Neuronal stem cell (in vitro differentiated cells): ENCODE results near the gene NKX2-3.
A peak's percentile ranks its signal among the peaks of the same experiment; 100 is the strongest.

Experiments used
- DNase-seq: peaks from one replicate; pipeline ENCODE4 v3.0.0-alpha.2; 2013; ENCODE audit warnings: low spot score
- H2AFZ ChIP-seq: one replicate; pipeline ENCODE4 v1.6.1; 2013; ENCODE audit warnings: mild to moderate bottlenecking, low read length, inconsistent platforms
- H2AK5ac ChIP-seq: 2 replicates; pipeline ENCODE4 v1.6.1; 2013; ENCODE audit warnings: low read depth, mild to moderate bottlenecking, inconsistent platforms, low read length, moderate library complexity, mixed read lengths
- H2BK120ac ChIP-seq: 2 replicates; pipeline ENCODE4 v1.6.1; 2013; ENCODE audit warnings: low read depth, mild to moderate bottlenecking, inconsistent platforms, low read length, moderate library complexity, mixed read lengths
- H2BK12ac ChIP-seq: one replicate; pipeline ENCODE4 v1.6.1; 2013; ENCODE audit warnings: low read length, inconsistent platforms
- H2BK15ac ChIP-seq: 2 replicates; pipeline ENCODE4 v1.6.1; 2013; ENCODE audit warnings: mild to moderate bottlenecking, low read length, inconsistent platforms, mixed read lengths
- H2BK5ac ChIP-seq: one replicate; pipeline ENCODE4 v1.6.1; 2013; ENCODE audit warnings: inconsistent platforms, mild to moderate bottlenecking, low read length, moderate library complexity
- H3K14ac ChIP-seq: one replicate; pipeline ENCODE4 v1.6.1; 2013; ENCODE audit warnings: low read length, inconsistent platforms
- H3K18ac ChIP-seq: 2 replicates; pipeline ENCODE4 v1.6.1; 2013; ENCODE audit warnings: low read length, inconsistent platforms
- H3K23ac ChIP-seq: 2 replicates; pipeline ENCODE4 v1.6.1; 2013; ENCODE audit warnings: low read depth, mild to moderate bottlenecking, mixed read lengths, low read length, inconsistent platforms; ENCODE audit not compliant: poor library complexity
- H3K27ac ChIP-seq: replicated peaks from 3 replicates; pipeline ENCODE4 v1.5.1; 2013; ENCODE audit warnings: low read length, inconsistent platforms
- H3K27me3 ChIP-seq, 3 experiments: 2 replicates each; pipeline ENCODE4 v1.6.1; 2013; ENCODE audit warnings: low read length in 3 of 3, mild to moderate bottlenecking in 2 of 3, inconsistent platforms in 1 of 3, low read depth in 1 of 3, mixed read lengths in 1 of 3, moderate library complexity in 1 of 3; ENCODE audit not compliant: control insufficient read depth in 3 of 3, insufficient read depth in 3 of 3
- H3K36me3 ChIP-seq, 2 donors: replicated peaks in 1 of 2; 2 replicates each; pipeline ENCODE4 v1.6.1; 2013; ENCODE audit warnings: low read length in 2 of 2; ENCODE audit not compliant: control insufficient read depth in 2 of 2, insufficient read depth in 2 of 2
- H3K4ac ChIP-seq: 2 replicates; pipeline ENCODE4 v1.6.1; 2013; ENCODE audit warnings: inconsistent platforms, mild to moderate bottlenecking, low read length, moderate library complexity
- H3K4me1 ChIP-seq, 2 donors: 1 replicate in 1 of 2; 2 replicates in 1 of 2; pipeline ENCODE4 v1.6.1; 2013; ENCODE audit warnings: low read length in 2 of 2, low read depth in 1 of 2; ENCODE audit not compliant: control insufficient read depth in 2 of 2, insufficient read depth in 1 of 2
- H3K4me2 ChIP-seq: one replicate; pipeline ENCODE4 v1.6.1; 2013; ENCODE audit warnings: mild to moderate bottlenecking, low read length, inconsistent platforms; ENCODE audit not compliant: insufficient read depth, poor library complexity, severe bottlenecking
- H3K4me3 ChIP-seq, 2 donors: 2 replicates each; pipeline ENCODE4 v1.5.1; 2013; ENCODE audit warnings: low read length in 2 of 2, mild to moderate bottlenecking in 2 of 2, inconsistent platforms in 1 of 2, moderate library complexity in 1 of 2
- H3K79me1 ChIP-seq: one replicate; pipeline ENCODE4 v1.6.1; 2013; ENCODE audit warnings: low read depth, mild to moderate bottlenecking, inconsistent platforms, low read length, moderate library complexity
- H3K9ac ChIP-seq: one replicate; pipeline ENCODE4 v1.6.1; 2013; ENCODE audit warnings: mild to moderate bottlenecking, low read depth, low read length, inconsistent platforms; ENCODE audit not compliant: poor library complexity
- H3K9me3 ChIP-seq, 2 donors: replicated peaks in 1 of 2; 2 replicates each; pipeline versions ENCODE3 to v1.6.1; 2013; ENCODE audit warnings: low read length in 2 of 2, mild to moderate bottlenecking in 2 of 2, inconsistent platforms in 1 of 2, low read depth in 1 of 2, mixed read lengths in 1 of 2, moderate library complexity in 1 of 2; ENCODE audit not compliant: control insufficient read depth in 2 of 2, insufficient read depth in 1 of 2
- H4K8ac ChIP-seq: one replicate; pipeline ENCODE4 v1.6.1; 2013; ENCODE audit warnings: low read depth, mild to moderate bottlenecking, inconsistent platforms, low read length, moderate library complexity
- H4K91ac ChIP-seq: one replicate; pipeline ENCODE4 v1.6.1; 2013; ENCODE audit warnings: low read length, low read depth, mild to moderate bottlenecking, inconsistent platforms; ENCODE audit not compliant: poor library complexity
- WGBS, 2 donors: extraction: QIAGEN DNeasy Blood & Tissue Kit; methylation state at CpG; one replicate each; pipeline ENCODE4 v1.1.7; 2013; ENCODE audit warnings: missing lambda C conversion rate in 2 of 2, mixed read lengths in 1 of 2; ENCODE audit not compliant: insufficient read length in 2 of 2, insufficient replicate concordance in 1 of 2; ENCODE audit errors: extremely low coverage in 2 of 2; 5-methylcytosine and 5-hydroxymethylcytosine counted together

Gene NKX2-3

DNA sequence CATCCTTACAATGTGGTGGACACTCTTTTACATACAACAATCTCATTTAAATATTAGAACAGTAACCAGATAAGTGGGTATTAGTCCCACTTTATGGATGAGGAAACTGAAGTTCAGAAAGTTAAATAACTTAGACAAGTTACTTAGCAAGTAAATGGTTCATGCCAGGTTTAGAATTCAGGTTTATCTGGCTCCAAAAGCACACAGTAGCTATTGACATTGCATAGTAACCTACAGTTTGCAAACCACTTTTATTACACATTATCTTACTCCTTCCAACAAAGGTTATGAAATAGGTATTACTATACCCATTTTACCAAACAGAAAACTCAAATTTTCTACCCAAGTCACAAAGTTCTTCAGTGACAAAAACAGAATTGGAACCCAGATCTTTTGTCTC is 19.7 kb upstream of the NKX2-3 start:
- Histone ChIP-seq H2AFZ (no peak overlapping the region), H2BK5ac (no peak overlapping the region), H3K79me1 (no peaks in the 10 kb centered on the region), H2BK12ac (no peak overlapping the region), H3K18ac (no peak overlapping the region), H3K23ac (no peak overlapping the region), H3K14ac (no peak overlapping the region), H3K36me3 (no peaks in the 10 kb centered on the region), H2BK120ac (no peak overlapping the region), H3K4me1 (no peaks in the 10 kb centered on the region), H3K27me3 (peaks cover 0 to 38% (median 27%) of the 10 kb centered on the region in 3 experiments), H4K91ac (no peak overlapping the region), H4K8ac (no peak overlapping the region), H3K9ac (no peak overlapping the region), H2AK5ac (no peak overlapping the region), H3K4ac (no peak overlapping the region), H2BK15ac (no peak overlapping the region), H3K9me3 (no peaks in the 10 kb centered on the region), H3K27ac (no peak overlapping the region), H3K4me2 (no peak overlapping the region), H3K4me3 (no peak overlapping the region)
- DNase-seq: no peak

DNA sequence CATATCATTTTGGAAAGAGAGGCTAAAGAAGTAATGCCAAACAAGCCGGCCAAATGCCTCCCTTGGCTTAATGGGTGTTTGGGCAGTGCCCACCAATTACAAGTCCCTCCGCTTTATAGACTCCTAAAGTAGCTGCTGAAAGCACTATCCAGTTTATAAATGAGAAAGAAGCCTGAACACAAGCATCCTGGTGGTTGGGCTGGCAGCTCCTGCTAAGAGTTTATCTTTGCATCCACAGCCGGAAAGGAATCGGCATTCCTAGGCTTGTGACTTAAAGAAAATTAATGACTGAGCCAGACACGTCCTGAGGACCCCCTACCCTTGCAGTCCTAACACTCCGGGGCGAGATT is 13.1 kb upstream of the NKX2-3 start:
- no CpG with 5 or more reads among the region's 7 CpGs for WGBS, 2 donors
- no peak overlapping the region for H3K4me3 ChIP-seq
- peaks cover 50 to 92% (median 75%) of the 10 kb centered on the region in 3 experiments for H3K27me3 ChIP-seq
- H3K23ac ChIP-seq: no peak overlapping the region
- peaks cover 7 to 10% of the 10 kb centered on the region in 2 donors for H3K4me1 ChIP-seq
- no peak overlapping the region for H2BK120ac ChIP-seq
- H3K9ac ChIP-seq: no peak overlapping the region
- H2AK5ac ChIP-seq: no peak overlapping the region
- no peak overlapping the region for H2BK15ac ChIP-seq
- no peak overlapping the region for H3K4ac ChIP-seq
- no peak overlapping the region for H3K14ac ChIP-seq
- no peak overlapping the region for H2BK12ac ChIP-seq
- no peaks in the 10 kb centered on the region for H3K9me3 ChIP-seq
- H3K79me1 ChIP-seq: no peaks in the 10 kb centered on the region
- H2BK5ac ChIP-seq: no peak overlapping the region
- no peak overlapping the region for H3K4me2 ChIP-seq
- no peak overlapping the region for H4K91ac ChIP-seq
- DNase-seq: no peak
- no peak overlapping the region for H3K18ac ChIP-seq
- H2AFZ ChIP-seq: peak overlapping the region; percentile 65
- H3K36me3 ChIP-seq: no peaks in the 10 kb centered on the region
- no peak overlapping the region for H4K8ac ChIP-seq
- H3K27ac ChIP-seq: no peak overlapping the region

DNA sequence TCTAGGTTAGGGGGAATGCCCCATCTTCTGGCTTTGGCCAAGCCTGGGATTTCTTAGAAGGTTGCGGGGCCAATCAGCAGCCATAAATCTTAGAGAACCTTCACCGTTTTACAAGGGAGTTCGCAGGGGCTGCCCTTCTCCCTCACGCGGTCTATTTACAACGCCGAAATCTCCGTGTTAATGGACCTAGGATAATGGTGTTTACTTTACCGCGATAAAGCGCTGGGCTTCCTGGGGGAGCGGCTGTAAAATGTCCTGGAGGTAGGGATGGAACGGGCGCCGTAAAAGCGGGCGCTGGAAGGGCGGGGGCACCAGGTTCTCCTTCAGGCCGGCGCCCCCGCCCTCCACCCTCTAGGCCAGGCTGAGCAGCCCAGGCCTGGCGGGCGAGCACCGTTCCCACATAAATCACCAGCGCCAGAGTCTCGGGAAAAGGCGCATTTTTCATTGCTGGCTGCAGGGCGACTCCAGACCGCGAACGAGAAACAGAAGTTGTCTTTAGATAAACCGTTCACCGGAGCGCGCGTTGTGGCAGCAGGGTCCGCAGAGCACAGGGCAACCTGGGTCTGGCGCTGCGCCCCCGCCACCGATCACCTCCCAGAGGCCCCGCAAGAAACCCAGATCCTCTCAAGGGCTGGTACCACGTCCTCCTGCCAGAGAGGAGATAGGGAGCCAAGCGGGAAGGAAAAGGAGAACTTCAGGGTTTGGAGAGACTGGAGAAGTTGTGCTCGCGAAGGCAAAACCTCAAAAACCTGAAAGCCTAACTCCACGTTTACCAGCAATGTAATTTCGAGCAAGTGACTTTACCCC is 12.5 kb upstream of the NKX2-3 start:
- H3K9ac ChIP-seq: no peak overlapping the region
- no peak overlapping the region for H3K23ac ChIP-seq
- H3K4me3 ChIP-seq: no peak overlapping the region
- no peak for DNase-seq
- H2BK15ac ChIP-seq: no peak overlapping the region
- H3K9me3 ChIP-seq: no peaks in the 10 kb centered on the region
- no peak overlapping the region for H2BK120ac ChIP-seq
- peaks cover 7 to 10% of the 10 kb centered on the region in 2 donors for H3K4me1 ChIP-seq
- H3K36me3 ChIP-seq: no peaks in the 10 kb centered on the region
- no peak overlapping the region for H3K4me2 ChIP-seq
- no peak overlapping the region for H2BK12ac ChIP-seq
- no peak overlapping the region for H4K91ac ChIP-seq
- no peaks in the 10 kb centered on the region for H3K79me1 ChIP-seq
- no peak overlapping the region for H3K14ac ChIP-seq
- H4K8ac ChIP-seq: no peak overlapping the region
- no peak overlapping the region for H2AK5ac ChIP-seq
- H3K27me3 ChIP-seq: peaks cover 54 to 92% (median 77%) of the 10 kb centered on the region in 3 experiments
- H3K18ac ChIP-seq: peak overlapping the region; percentile 61
- WGBS, 2 donors: no CpG with 5 or more reads among the region's 48 CpGs
- no peak overlapping the region for H3K4ac ChIP-seq
- no peak overlapping the region for H2BK5ac ChIP-seq
- no peak overlapping the region for H3K27ac ChIP-seq
- H2AFZ ChIP-seq: peak overlapping the region; percentile 65

DNA sequence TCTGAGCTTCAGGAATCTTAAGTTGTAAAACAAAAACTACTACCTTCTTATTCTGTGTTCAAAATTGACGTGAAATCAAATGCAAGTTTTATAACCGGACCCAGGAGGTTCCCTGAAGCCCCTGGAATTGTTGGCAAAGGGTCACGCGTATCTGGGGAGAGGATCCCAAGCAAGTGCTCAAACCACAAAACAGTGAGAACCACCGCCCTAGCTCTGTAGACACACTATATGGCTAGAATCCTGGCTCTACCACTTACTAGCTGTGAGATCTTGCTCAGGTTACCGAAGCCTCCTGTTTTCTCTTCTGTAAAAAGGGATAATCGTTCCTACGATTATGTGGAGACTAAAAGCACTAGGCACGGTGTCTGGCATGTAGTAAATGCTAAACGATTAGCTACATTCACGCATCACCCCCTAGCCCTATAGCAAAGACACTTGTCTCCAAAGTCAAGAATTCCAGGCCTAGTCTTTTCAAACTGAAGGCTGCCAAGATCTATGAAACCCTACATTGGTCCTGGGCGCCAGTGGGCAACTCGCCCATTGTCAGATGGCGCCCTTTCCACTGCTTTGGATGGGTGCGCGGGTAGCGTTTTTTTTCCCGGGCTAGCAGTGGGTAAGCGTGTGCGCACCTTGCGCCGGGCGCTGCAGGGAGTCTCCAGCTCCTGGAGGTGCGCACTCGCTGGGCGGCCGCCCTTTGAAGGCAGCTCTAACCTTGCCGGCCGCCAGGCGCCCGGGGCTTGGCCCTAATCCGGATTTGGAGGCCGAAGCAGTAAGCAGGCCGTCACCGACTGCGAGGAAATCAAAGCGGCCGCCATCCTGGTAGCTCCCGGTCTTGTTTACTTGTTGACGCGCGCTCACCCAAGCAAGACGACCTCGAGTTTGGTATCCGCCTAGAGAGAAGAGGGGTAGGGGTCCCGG is 11.6 kb upstream of the NKX2-3 start:
- DNase-seq: no peak
- Histone ChIP-seq H3K9me3 (no peaks in the 10 kb centered on the region), H3K36me3 (no peaks in the 10 kb centered on the region), H3K4me3 (no peak overlapping the region), H3K4me2 (no peak overlapping the region), H3K4ac (no peak overlapping the region), H3K4me1 (peaks cover 7 to 10% of the 10 kb centered on the region in 2 donors), H4K91ac (no peak overlapping the region), H3K27me3 (peaks cover 59 to 94% (median 80%) of the 10 kb centered on the region in 3 experiments), H2BK12ac (no peak overlapping the region), H4K8ac (no peak overlapping the region), H3K18ac (no peak overlapping the region), H2AK5ac (no peak overlapping the region), H2BK120ac (no peak overlapping the region), H3K79me1 (no peaks in the 10 kb centered on the region), H3K27ac (no peak overlapping the region), H3K9ac (no peak overlapping the region), H3K14ac (no peak overlapping the region), H2BK5ac (no peak overlapping the region), H3K23ac (no peak overlapping the region), H2AFZ (no peak overlapping the region), H2BK15ac (no peak overlapping the region)
- no CpG with 5 or more reads among the region's 46 CpGs for WGBS, 2 donors
